HCT116 (cell line): ENCODE data around the gene TAX1BP1. TPM values are rescaled to one million over a fixed set of nuclear protein-coding genes. Genes with fewer than 3 reads are reported as not detected.

Experiments
- ATAC-seq: fragments of 200-7000 bp; cut with Tn5 transposase; 2 replicates; pipeline ENCODE4 v1.9.1; 2020; ENCODE audit warnings: mild to moderate bottlenecking, moderate library complexity
- BruUV-seq: library from RNA; stranded (reverse); fragments of 400-500 nt; replicated peaks from 2 replicates; lab custom pipeline; 2021; lab: Mats Ljungman, UMichigan
- CTCF ChIA-PET: fragments of 300-600 bp; sonication (Branson Sonifier 250); formaldehyde crosslinking; loops from one replicate; lab custom pipeline; 2021; ENCODE audit warnings: antibody characterized with exemption; lab: Charles Lee
- POLR2A ChIA-PET: fragments of 300-600, 350-600 bp; sonication (Branson Sonifier 250); formaldehyde crosslinking; loops from one replicate; lab custom pipeline; 2021; ENCODE audit warnings: antibody characterized with exemption; lab: Charles Lee
- RAD21 ChIA-PET, 2 experiments: fragments of 300-600 bp; sonication (Branson Sonifier 250); formaldehyde crosslinking; loops; one replicate each; lab custom pipeline; 2023; ENCODE audit warnings: low total read pairs in 2 of 2; ENCODE audit not compliant: uncharacterized antibody in 2 of 2, unreplicated experiment in 2 of 2, low non-redundant PET in 1 of 2; lab: Charles Lee
- DNase-seq: peaks from one replicate; pipeline ENCODE4 v3.0.0-alpha.2; 2010; ENCODE audit warnings: low read depth, low spot score
- H2AFZ ChIP-seq: fragments of 200-600 bp; shearing (Covaris generic), sonication (generic); 2 replicates; pipeline ENCODE4 v1.6.1; 2017; ENCODE audit warnings: low read depth, mixed run types, mixed read lengths, antibody characterized with exemption, low read length; ENCODE audit not compliant: poor library complexity, severe bottlenecking
- H3K27ac ChIP-seq: 2 replicates; pipeline ENCODE4 v1.5.1; 2012; ENCODE audit warnings: low read depth, low read length
- H3K27me3 ChIP-seq: fragments of 200-600 bp; sonication (generic); 2 replicates; pipeline ENCODE4 v1.6.1; 2016; ENCODE audit warnings: mixed run types, low read length, mixed read lengths; ENCODE audit not compliant: insufficient read depth
- H3K36me3 ChIP-seq, 2 experiments: fragments of 200-500 bp in 1 of 2; fragments of 200-600 bp in 1 of 2; sonication (Bioruptor generic) in 1 of 2; sonication (generic) in 1 of 2; 2 replicates each; pipeline versions ENCODE4 v1.5.1 to v1.6.1; 2014 to 2016; ENCODE audit warnings: low read length in 2 of 2, inconsistent platforms in 1 of 2, mixed read lengths in 1 of 2, mixed run types in 1 of 2; ENCODE audit not compliant: insufficient read depth in 2 of 2, control insufficient read depth in 1 of 2
- H3K4me1 ChIP-seq, 2 experiments: fragments of 200-600 bp in 1 of 2; sonication (generic) in 1 of 2; 2 replicates each; pipeline versions ENCODE4 v1.5.1 to v1.6.1; 2012 to 2017; ENCODE audit warnings: low read length in 2 of 2, inconsistent platforms in 1 of 2, mild to moderate bottlenecking in 1 of 2, mixed read lengths in 1 of 2, mixed run types in 1 of 2, moderate library complexity in 1 of 2; ENCODE audit not compliant: insufficient read depth in 2 of 2, control insufficient read depth in 1 of 2
- H3K4me2 ChIP-seq: fragments of 200-600 bp; sonication (generic); 2 replicates; pipeline ENCODE4 v1.6.1; 2017; ENCODE audit warnings: mixed run types, low read length, mixed read lengths
- H3K4me3 ChIP-seq, 2 experiments: fragments of 200-600 bp in 1 of 2; sonication (generic) in 1 of 2; replicated peaks in 1 of 2; 2 replicates each; pipeline ENCODE4 v1.5.1; 2011 to 2016; ENCODE audit warnings: low read length in 2 of 2, control low read depth in 1 of 2, low read depth in 1 of 2, mild to moderate bottlenecking in 1 of 2, mixed read lengths in 1 of 2, mixed run types in 1 of 2
- H3K79me2 ChIP-seq: fragments of 200-600 bp; sonication (generic); 2 replicates; pipeline ENCODE4 v1.6.1; 2017; ENCODE audit warnings: mild to moderate bottlenecking, mixed run types, low read length, moderate library complexity, mixed read lengths; ENCODE audit not compliant: insufficient read depth
- H3K9ac ChIP-seq: fragments of 200-600 bp; sonication (generic); 2 replicates; pipeline ENCODE4 v1.6.1; 2016; ENCODE audit warnings: low read length, mixed read lengths
- H3K9me2 ChIP-seq: fragments of 200-600 bp; sonication (generic), shearing (Covaris generic); 2 replicates; pipeline ENCODE4 v1.6.1; 2017; ENCODE audit warnings: mixed run types, mild to moderate bottlenecking, moderate library complexity; ENCODE audit not compliant: insufficient read depth
- H3K9me3 ChIP-seq, 2 experiments: fragments of 200-500 bp in 1 of 2; fragments of 200-600 bp in 1 of 2; sonication (Bioruptor generic) in 1 of 2; sonication (generic) in 1 of 2; 2 replicates each; pipeline ENCODE4 v1.6.1; 2014 to 2017; ENCODE audit warnings: low read length in 2 of 2, mixed read lengths in 2 of 2, inconsistent platforms in 1 of 2, low read depth in 1 of 2, mild to moderate bottlenecking in 1 of 2, mixed run types in 1 of 2, moderate library complexity in 1 of 2; ENCODE audit not compliant: control insufficient read depth in 1 of 2, insufficient read depth in 1 of 2
- H4K20me1 ChIP-seq: fragments of 200-600 bp; sonication (generic), shearing (Covaris generic); 2 replicates; pipeline ENCODE4 v1.6.1; 2017; ENCODE audit warnings: mixed run types, mild to moderate bottlenecking, moderate library complexity; ENCODE audit not compliant: insufficient read depth
- CBX3 ChIP-seq: IDR thresholded peaks from 2 replicates; pipeline ENCODE4 v1.6.1; 2012; ENCODE audit warnings: low read depth
- CTCF ChIP-seq, 3 experiments: fragments of 200-600 bp in 1 of 3; sonication (generic) in 1 of 3; IDR thresholded peaks in 2 of 3; conservative IDR thresholded peaks in 1 of 3; 2 replicates each; pipeline ENCODE4 v1.5.1; 2012 to 2017; ENCODE audit warnings: low read depth in 2 of 3, low read length in 2 of 3, antibody characterized with exemption in 1 of 3, borderline replicate concordance in 1 of 3, control low read depth in 1 of 3, mild to moderate bottlenecking in 1 of 3, mixed read lengths in 1 of 3, mixed run types in 1 of 3, moderate library complexity in 1 of 3; ENCODE audit not compliant: insufficient read depth in 1 of 3
- EGR1 ChIP-seq: IDR thresholded peaks from 2 replicates; pipeline ENCODE4 v1.6.1; 2012; ENCODE audit warnings: low read depth
- ELF1 ChIP-seq: IDR thresholded peaks from 2 replicates; pipeline ENCODE4 v1.6.1; 2012; ENCODE audit warnings: low read depth, borderline replicate concordance
- RAD21 ChIP-seq: IDR thresholded peaks from 2 replicates; pipeline ENCODE4 v1.6.1; 2012; ENCODE audit warnings: low read depth, mild to moderate bottlenecking
- SIN3A ChIP-seq: IDR thresholded peaks from 2 replicates; pipeline ENCODE4 v1.6.1; 2012; ENCODE audit warnings: low read depth
- SP1 ChIP-seq: IDR thresholded peaks from 2 replicates; pipeline ENCODE4 v1.6.1; 2012; ENCODE audit warnings: low read depth
- TCF7L2 ChIP-seq: IDR thresholded peaks from 2 replicates; pipeline ENCODE4 v1.7.0; 2011; ENCODE audit warnings: borderline replicate concordance, inconsistent platforms; ENCODE audit not compliant: insufficient read depth, insufficient read length; ENCODE audit errors: extremely low read depth
- YY1 ChIP-seq: IDR thresholded peaks from 2 replicates; pipeline ENCODE4 v1.6.1; 2011; ENCODE audit warnings: low read length, low read depth, moderate library complexity, mild to moderate bottlenecking; ENCODE audit not compliant: insufficient replicate concordance; ENCODE audit errors: extremely low read depth
- intact Hi-C: fragments of 100-400 bp; cut with micrococcal nuclease; formaldehyde crosslinking; loops from 2 replicates; pipeline ENCODE4 v1.10.0; 2022
- total RNA-seq: library from RNA; stranded (reverse); gene quantifications from one replicate; pipeline ENCODE4 v1.2.1, GENCODE V29; 2021; ENCODE audit not compliant: unreplicated experiment
- TF ChIP-seq, protein P1 (sequence below): IDR thresholded peaks from 2 replicates; pipeline ENCODE4 v1.6.1; 2012
- TF ChIP-seq, protein P2 (sequence below): IDR thresholded peaks from 2 replicates; pipeline ENCODE4 v1.6.1; 2011; ENCODE audit warnings: mild to moderate bottlenecking, low read length, moderate library complexity; ENCODE audit not compliant: insufficient replicate concordance; ENCODE audit errors: extremely low read depth

The TAX1BP1 gene
- total RNA-seq, 1 experiment from 2014 or later: 68.1 TPM

GRCh38 chr7:27756298-27756697 lies 16.3 kb downstream of the TAX1BP1 start:
- Histone ChIP-seq H3K36me3 (peaks cover 9 to 21% of the 10 kb centered on the region in 2 experiments), H3K27ac (no peak overlapping the region), H4K20me1 (no peaks in the 10 kb centered on the region), H3K4me1 (no peaks in the 10 kb centered on the region), H2AFZ (no peak overlapping the region), H3K9me3 (no peaks in the 10 kb centered on the region), H3K4me3 (no peak overlapping the region), H3K9me2 (no peaks in the 10 kb centered on the region), H3K79me2 (peaks cover 4% of the 10 kb centered on the region; the same call in 1 of the 2 replicates), H3K4me2 (no peak overlapping the region), H3K9ac (no peak overlapping the region), H3K27me3 (no peaks in the 10 kb centered on the region)
- TF ChIP-seq CBX3: no peak
- no peak for TF ChIP-seq ELF1
- TF ChIP-seq, protein P1, sequence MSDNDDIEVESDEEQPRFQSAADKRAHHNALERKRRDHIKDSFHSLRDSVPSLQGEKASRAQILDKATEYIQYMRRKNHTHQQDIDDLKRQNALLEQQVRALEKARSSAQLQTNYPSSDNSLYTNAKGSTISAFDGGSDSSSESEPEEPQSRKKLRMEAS: no peak
- TF ChIP-seq YY1: no peak
- TF ChIP-seq CTCF (IDR thresholded peaks at IDR 0.05 in 2 of 3, conservative IDR thresholded peaks at IDR 0.05 in 1 of 3; ENCODE audit: borderline replicate concordance in 1 of 3, insufficient read depth in 1 of 3, low read depth in 2 of 3, low read length in 2 of 3): no peak
- no peak for TF ChIP-seq TCF7L2
- no peak for TF ChIP-seq EGR1
- no peak for TF ChIP-seq SIN3A
- TF ChIP-seq, protein P2, sequence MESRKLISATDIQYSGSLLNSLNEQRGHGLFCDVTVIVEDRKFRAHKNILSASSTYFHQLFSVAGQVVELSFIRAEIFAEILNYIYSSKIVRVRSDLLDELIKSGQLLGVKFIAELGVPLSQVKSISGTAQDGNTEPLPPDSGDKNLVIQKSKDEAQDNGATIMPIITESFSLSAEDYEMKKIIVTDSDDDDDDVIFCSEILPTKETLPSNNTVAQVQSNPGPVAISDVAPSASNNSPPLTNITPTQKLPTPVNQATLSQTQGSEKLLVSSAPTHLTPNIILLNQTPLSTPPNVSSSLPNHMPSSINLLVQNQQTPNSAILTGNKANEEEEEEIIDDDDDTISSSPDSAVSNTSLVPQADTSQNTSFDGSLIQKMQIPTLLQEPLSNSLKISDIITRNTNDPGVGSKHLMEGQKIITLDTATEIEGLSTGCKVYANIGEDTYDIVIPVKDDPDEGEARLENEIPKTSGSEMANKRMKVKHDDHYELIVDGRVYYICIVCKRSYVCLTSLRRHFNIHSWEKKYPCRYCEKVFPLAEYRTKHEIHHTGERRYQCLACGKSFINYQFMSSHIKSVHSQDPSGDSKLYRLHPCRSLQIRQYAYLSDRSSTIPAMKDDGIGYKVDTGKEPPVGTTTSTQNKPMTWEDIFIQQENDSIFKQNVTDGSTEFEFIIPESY: no peak
- no peak for TF ChIP-seq RAD21
- no peak for TF ChIP-seq SP1
- intact Hi-C loops: no loop called here
- CTCF ChIA-PET: no interaction called here
- no TSS peak for BruUV-seq
- no peak for ATAC-seq
- DNase-seq: no peak
- POLR2A ChIA-PET: no interaction called here
- RAD21 ChIA-PET: no interaction called here
